ENCODE data around the gene GFER. TPM values are rescaled to one million over a fixed set of nuclear protein-coding genes. Genes with fewer than 3 reads are reported as not detected.
"Not testable (repeated sequence)": the region's sequence is repeated elsewhere in the genome, so short reads cannot be mapped to it uniquely, and the experiment has no call there.

Gene GFER
- total and polyA plus RNA-seq, 4 experiments from 2014 or later, result 19.6 to 35.7 (median 27.4) TPM

DNA sequence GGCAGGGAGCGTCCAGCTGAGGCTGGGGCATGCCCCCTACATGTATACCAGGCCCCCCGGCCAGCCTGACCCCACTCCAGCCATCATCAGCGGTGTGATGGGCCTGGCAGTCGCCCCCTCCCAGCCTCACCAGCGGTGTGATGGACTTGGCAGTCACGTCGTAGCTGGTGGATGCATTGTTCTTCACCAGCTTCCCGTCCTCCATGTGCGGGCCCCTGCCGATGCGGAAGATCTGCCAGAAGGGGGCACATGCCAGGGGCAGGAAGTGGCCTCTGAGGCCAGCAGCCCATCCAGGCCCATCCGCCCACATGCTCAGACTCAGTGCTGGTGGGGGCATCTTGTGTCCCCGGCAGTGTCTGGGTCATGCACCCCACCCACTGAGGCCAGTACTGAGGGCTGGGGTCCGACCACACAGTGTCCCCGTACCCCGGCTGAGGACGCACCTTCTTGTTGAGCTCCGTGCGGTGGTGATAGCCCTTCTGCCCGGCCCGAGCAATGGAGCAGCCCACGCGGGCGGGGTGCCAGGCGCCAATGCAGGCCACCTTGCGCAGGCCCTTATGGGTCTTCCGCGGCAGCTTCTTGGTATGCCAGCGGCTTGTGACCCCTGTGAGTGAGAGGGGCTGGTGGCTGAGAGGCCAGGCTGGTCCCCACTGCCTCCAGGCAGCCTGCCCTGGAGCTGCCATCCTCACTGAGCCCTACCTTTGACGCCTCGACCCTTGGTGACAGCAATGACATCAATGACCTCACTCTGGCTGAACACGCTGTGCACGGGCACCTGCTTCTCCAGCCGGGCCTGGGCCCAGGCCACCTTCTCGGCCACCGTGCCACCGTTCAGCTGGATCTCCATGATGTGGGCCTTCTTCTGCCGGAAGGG is 37.3 kb upstream of the GFER start:
- H3K27ac Mint-ChIP-seq, result no peak overlapping the region
- Histone ChIP-seq H3K27me3 (ENCODE audit: insufficient read depth, low read length) (no peaks in the 10 kb centered on the region), H3K4me1 (ENCODE audit: insufficient read depth, low read length) (peaks cover 15% of the 10 kb centered on the region), H3K36me3 (ENCODE audit: insufficient read depth, low read length) (no peaks in the 10 kb centered on the region), H3K9me3 (ENCODE audit: control insufficient read depth in 1 of 2, low read length in 2 of 2) (no peaks in the 10 kb centered on the region), H3K27ac (ENCODE audit: low read depth, low read length) (no peak overlapping the region), H3K4me3 (ENCODE audit: low read length in 2 of 2) (no peak overlapping the region)
- no peaks in the 10 kb centered on the region for H3K36me3 Mint-ChIP-seq
- DNase-seq, result no peak
- H3K9me3 Mint-ChIP-seq, result no peaks in the 10 kb centered on the region
- CTCF ChIA-PET (ENCODE audit: partially characterized antibody), result no interaction called here
- peaks cover 0 to 21% (median 6%) of the 10 kb centered on the region in 4 donors for H3K4me1 Mint-ChIP-seq
- POLR2A ChIA-PET (ENCODE audit: partially characterized antibody), result interaction anchor here (2.1 kb wide), 1 partner anchor 18 kb away, joined by 11 read pairs; the partner anchor contains the start of gene RPS2
- H3K27me3 Mint-ChIP-seq, result no peaks in the 10 kb centered on the region
- intact Hi-C loops (cut with micrococcal nuclease), result no loop called here
- no peak overlapping the region for H3K4me3 Mint-ChIP-seq

GRCh38 chr16:1947369-1947670 is 36.7 kb upstream of the GFER start:
- Mint-ChIP-seq H3K4me3 (no peak overlapping the region), H3K9me3 (no peaks in the 10 kb centered on the region), H3K4me1 (peaks cover 0 to 15% (median 5%) of the 10 kb centered on the region in 4 donors), H3K27ac (no peak overlapping the region), H3K36me3 (no peaks in the 10 kb centered on the region), H3K27me3 (no peaks in the 10 kb centered on the region)
- DNase-seq, result no peak
- Histone ChIP-seq H3K27me3 (ENCODE audit: insufficient read depth, low read length) (no peaks in the 10 kb centered on the region), H3K36me3 (ENCODE audit: insufficient read depth, low read length) (no peaks in the 10 kb centered on the region), H3K4me1 (ENCODE audit: insufficient read depth, low read length) (peaks cover 10% of the 10 kb centered on the region), H3K4me3 (ENCODE audit: low read length in 2 of 2) (no peak overlapping the region), H3K27ac (ENCODE audit: low read depth, low read length) (no peak overlapping the region), H3K9me3 (ENCODE audit: control insufficient read depth in 1 of 2, low read length in 2 of 2) (no peaks in the 10 kb centered on the region)
- CTCF ChIA-PET (ENCODE audit: partially characterized antibody), result no interaction called here
- POLR2A ChIA-PET (ENCODE audit: partially characterized antibody), result interaction anchor here (0.6 kb wide), 1 partner anchor 208 kb away, joined by 3 read pairs; no protein-coding TSS in a partner anchor
- intact Hi-C loops (cut with micrococcal nuclease), result no loop called here

DNA sequence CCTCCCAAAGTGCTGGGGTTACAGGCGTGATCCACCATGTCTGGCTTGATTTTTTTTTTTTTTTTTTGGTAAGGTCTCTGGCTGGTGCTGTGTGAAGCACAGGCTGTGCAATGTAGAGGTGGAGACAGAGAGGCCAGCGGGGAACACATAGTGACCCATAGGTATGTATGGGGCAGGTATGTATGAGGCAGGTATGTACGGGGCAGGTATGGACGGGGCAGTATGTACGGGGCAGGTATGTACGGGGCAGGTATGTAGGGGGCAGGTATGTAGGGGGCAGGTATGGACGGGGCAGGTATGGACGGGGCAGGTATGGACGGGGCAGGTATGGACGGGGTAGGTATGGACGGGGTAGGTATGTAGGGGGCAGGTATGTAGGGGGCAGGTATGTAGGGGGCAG is 34.5 kb upstream of the GFER start:
- intact Hi-C loops (cut with micrococcal nuclease), result no loop called here
- Mint-ChIP-seq H3K27ac (no peak overlapping the region), H3K27me3 (no peaks in the 10 kb centered on the region)

DNA sequence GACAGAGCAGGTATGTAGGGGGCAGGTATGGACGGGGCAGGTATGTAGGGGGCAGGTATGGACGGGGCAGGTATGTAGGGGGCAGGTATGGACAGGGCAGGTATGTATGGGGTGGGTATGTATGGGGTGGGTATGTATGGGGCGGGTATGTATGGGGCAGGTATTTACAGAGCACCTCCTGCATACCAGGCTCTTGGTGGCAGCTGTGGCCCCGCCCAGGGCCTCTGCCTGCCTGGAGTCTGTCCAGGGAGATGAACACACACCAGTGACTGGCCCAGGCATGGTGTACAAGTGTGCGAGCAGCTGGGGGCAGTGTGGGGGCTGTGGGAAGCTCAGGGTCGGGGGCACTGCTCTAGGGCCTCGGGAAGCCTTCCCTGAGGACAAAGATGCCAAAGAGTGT is 33.9 kb upstream of the GFER start:
- no peaks in the 10 kb centered on the region for H3K9me3 Mint-ChIP-seq
- CTCF ChIA-PET (ENCODE audit: partially characterized antibody), result no interaction called here
- no peaks in the 10 kb centered on the region for H3K4me1 Mint-ChIP-seq
- Histone ChIP-seq H3K4me1 (ENCODE audit: insufficient read depth, low read length) (no peaks in the 10 kb centered on the region), H3K27ac (ENCODE audit: low read depth, low read length) (no peak overlapping the region), H3K9me3 (ENCODE audit: control insufficient read depth in 1 of 2, low read length in 2 of 2) (no peaks in the 10 kb centered on the region), H3K27me3 (ENCODE audit: insufficient read depth, low read length) (no peaks in the 10 kb centered on the region), H3K36me3 (ENCODE audit: insufficient read depth, low read length) (no peaks in the 10 kb centered on the region), H3K4me3 (ENCODE audit: low read length in 2 of 2) (no peak overlapping the region)
- no peak overlapping the region for H3K4me3 Mint-ChIP-seq
- H3K27me3 Mint-ChIP-seq, result no peaks in the 10 kb centered on the region
- intact Hi-C loops (cut with micrococcal nuclease), result no loop called here
- DNase-seq, result no peak
- POLR2A ChIA-PET (ENCODE audit: partially characterized antibody), result no interaction called here
- no peaks in the 10 kb centered on the region for H3K36me3 Mint-ChIP-seq
- H3K27ac Mint-ChIP-seq, result no peak overlapping the region

More for the DNA sequence above, 34.5 kb upstream of the GFER start:
- Histone ChIP-seq H3K27ac (ENCODE audit: low read depth, low read length) (no peak overlapping the region), H3K27me3 (ENCODE audit: insufficient read depth, low read length) (no peaks in the 10 kb centered on the region), H3K4me1 (ENCODE audit: insufficient read depth, low read length) (no peaks in the 10 kb centered on the region), H3K9me3 (ENCODE audit: control insufficient read depth in 1 of 2, low read length in 2 of 2) (no peaks in the 10 kb centered on the region), H3K36me3 (ENCODE audit: insufficient read depth, low read length) (no peaks in the 10 kb centered on the region), H3K4me3 (ENCODE audit: low read length in 2 of 2) (no peak overlapping the region)
- CTCF ChIA-PET (ENCODE audit: partially characterized antibody), result interaction anchor here (0.7 kb wide), 1 partner anchor 533 kb away, joined by 3 read pairs; no protein-coding TSS in a partner anchor
- no peaks in the 10 kb centered on the region for H3K9me3 Mint-ChIP-seq
- POLR2A ChIA-PET (ENCODE audit: partially characterized antibody), result no interaction called here
- H3K4me1 Mint-ChIP-seq, result peaks cover 0 to 2% (median 0%) of the 10 kb centered on the region in 4 donors
- no peaks in the 10 kb centered on the region for H3K36me3 Mint-ChIP-seq
- no peak overlapping the region for H3K4me3 Mint-ChIP-seq
- no peak for DNase-seq

DNA sequence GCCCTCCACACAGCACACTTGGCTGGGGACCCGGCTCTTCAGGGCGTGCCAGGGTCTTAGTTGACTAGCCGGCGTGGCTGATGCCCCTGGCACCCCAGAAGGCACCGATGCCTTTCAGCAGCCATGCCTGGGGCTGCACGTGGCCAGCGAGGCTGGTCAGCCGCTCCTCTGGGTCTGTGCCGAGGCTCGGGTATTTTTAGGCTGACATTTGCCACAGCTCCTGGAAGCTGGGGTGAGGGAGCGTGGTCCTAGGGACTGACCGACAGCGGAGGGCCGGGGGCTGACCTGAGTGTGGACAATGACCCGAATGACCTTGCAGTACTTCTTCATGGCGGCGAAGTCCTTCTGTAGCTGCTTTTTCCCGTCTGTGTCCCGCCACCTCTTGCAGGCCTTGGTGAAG is 33.4 kb upstream of the GFER start:
- Mint-ChIP-seq H3K4me3 (no peak overlapping the region), H3K27ac (no peak overlapping the region), H3K27me3 (no peaks in the 10 kb centered on the region), H3K36me3 (no peaks in the 10 kb centered on the region), H3K9me3 (no peaks in the 10 kb centered on the region), H3K4me1 (no peaks in the 10 kb centered on the region)
- Histone ChIP-seq H3K36me3 (ENCODE audit: insufficient read depth, low read length) (no peaks in the 10 kb centered on the region), H3K27ac (ENCODE audit: low read depth, low read length) (no peak overlapping the region), H3K9me3 (ENCODE audit: control insufficient read depth in 1 of 2, low read length in 2 of 2) (no peaks in the 10 kb centered on the region), H3K4me3 (ENCODE audit: low read length in 2 of 2) (no peak overlapping the region), H3K27me3 (ENCODE audit: insufficient read depth, low read length) (no peaks in the 10 kb centered on the region), H3K4me1 (ENCODE audit: insufficient read depth, low read length) (no peaks in the 10 kb centered on the region)
- ChIA-PET CTCF (ENCODE audit: partially characterized antibody) (no interaction called here), POLR2A (ENCODE audit: partially characterized antibody) (no interaction called here)
- intact Hi-C loops (cut with micrococcal nuclease), result no loop called here
- DNase-seq, result no peak

DNA sequence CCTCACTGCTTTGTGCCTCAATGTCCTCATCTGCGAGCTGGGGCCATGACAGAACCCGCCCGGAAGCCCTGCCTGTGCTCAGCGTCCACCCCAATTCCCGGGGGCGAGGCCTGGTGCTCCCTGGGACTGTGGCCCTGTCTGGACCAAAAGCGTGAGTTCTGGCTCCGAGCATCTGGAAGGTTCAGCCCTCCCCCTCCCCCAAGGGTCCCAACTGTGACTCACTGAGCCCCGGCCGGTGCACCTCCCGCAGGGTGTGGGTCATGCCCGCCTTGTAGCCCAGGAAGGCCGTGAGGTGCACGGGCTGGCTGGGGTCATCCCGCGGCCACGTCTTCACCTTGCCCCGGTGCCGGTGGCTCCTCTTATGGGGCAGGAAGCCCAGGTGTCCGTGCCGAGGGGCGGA is 30.3 kb upstream of the GFER start:
- ChIA-PET CTCF (ENCODE audit: partially characterized antibody) (interaction anchor here (1.5 kb wide), 1 partner anchor 11 kb away, joined by 3 read pairs; the partner anchor contains the start of gene MSRB1), POLR2A (ENCODE audit: partially characterized antibody) (interaction anchor here (2.3 kb wide), 1 partner anchor 11 kb away, joined by 5 read pairs; the partner anchor contains the start of gene MSRB1)
- H3K4me3 Mint-ChIP-seq, result no peak overlapping the region

DNA sequence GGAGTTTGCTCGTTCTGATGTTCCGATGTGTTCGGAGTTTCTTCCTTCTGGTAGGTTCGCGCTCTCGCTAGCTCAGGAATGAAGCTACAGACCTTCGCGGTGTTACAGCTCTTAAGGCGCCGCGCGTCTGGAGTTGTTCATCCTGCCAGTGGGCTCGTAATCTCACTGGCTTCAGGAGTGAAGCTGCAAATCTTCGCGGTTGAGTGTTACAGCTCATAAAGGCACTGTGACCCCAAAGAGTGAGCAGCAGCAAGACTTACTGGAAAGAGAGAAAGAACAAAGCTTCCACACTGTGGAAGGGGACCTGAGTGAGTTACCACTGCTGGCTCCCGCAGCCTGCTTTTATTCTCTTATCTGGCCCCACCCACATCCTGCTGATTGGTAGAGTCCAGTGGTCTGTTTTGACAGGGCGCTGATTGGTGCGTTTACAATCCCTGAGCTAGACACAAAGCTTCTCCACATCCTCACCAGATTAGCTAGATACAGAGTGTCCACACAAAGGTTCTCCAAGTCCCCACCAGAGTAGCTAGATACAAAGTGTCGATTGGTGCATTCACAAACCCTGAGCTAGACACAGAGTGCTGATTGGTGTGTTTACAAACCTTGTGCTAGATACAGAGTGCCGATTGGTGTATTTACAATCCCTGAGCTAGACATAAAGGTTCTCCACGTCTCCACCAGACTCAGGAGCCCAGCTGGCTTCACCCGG is 26.4 kb upstream of the GFER start:
- not testable (repeated sequence) for H3K9me3 ChIP-seq (ENCODE audit: control insufficient read depth in 1 of 2, low read length in 2 of 2); H3K27me3 ChIP-seq (ENCODE audit: insufficient read depth, low read length); H3K27me3 Mint-ChIP-seq; H3K27ac Mint-ChIP-seq; H3K27ac ChIP-seq (ENCODE audit: low read depth, low read length); DNase-seq; H3K9me3 Mint-ChIP-seq; H3K4me3 Mint-ChIP-seq; H3K4me3 ChIP-seq (ENCODE audit: low read length in 2 of 2); H3K36me3 ChIP-seq (ENCODE audit: insufficient read depth, low read length)
- CTCF ChIA-PET (ENCODE audit: partially characterized antibody), result interaction anchor here (0.8 to 1.6 kb wide), 3 partner anchors 13 to 46 kb away, joined by 3 to 4 read pairs (median 3); no protein-coding TSS in a partner anchor
- H3K4me1 ChIP-seq (ENCODE audit: insufficient read depth, low read length), result peaks cover 32% of the 10 kb centered on the region
- POLR2A ChIA-PET (ENCODE audit: partially characterized antibody), result interaction anchor here (1.4 to 4.8 kb wide), 3 partner anchors 13 to 15 kb away, joined by 4 to 84 read pairs (median 9); partner anchors contain the start of genes MSRB1 and TBL3
- Mint-ChIP-seq H3K36me3 (peaks cover 8 to 22% of the 10 kb centered on the region in 2 donors), H3K4me1 (peaks cover 15 to 36% (median 27%) of the 10 kb centered on the region in 4 donors)
- intact Hi-C loops (cut with micrococcal nuclease), result loop anchor here (2.0 kb wide), 1 partner anchor 183 kb away; no protein-coding TSS in a partner anchor

More for the DNA sequence above, 30.3 kb upstream of the GFER start:
- no peaks in the 10 kb centered on the region for H3K9me3 Mint-ChIP-seq
- Histone ChIP-seq H3K36me3 (ENCODE audit: insufficient read depth, low read length) (no peaks in the 10 kb centered on the region), H3K9me3 (ENCODE audit: control insufficient read depth in 1 of 2, low read length in 2 of 2) (no peaks in the 10 kb centered on the region), H3K4me3 (ENCODE audit: low read length in 2 of 2) (no peak overlapping the region), H3K4me1 (ENCODE audit: insufficient read depth, low read length) (peaks cover 2% of the 10 kb centered on the region), H3K27me3 (ENCODE audit: insufficient read depth, low read length) (no peaks in the 10 kb centered on the region), H3K27ac (ENCODE audit: low read depth, low read length) (no peak overlapping the region)
- peak in 1 of 5 donors; percentile 24 for DNase-seq
- intact Hi-C loops (cut with micrococcal nuclease), result no loop called here
- peaks cover 0 to under 1% (median 0%) of the 10 kb centered on the region in 4 donors for H3K4me1 Mint-ChIP-seq
- H3K27me3 Mint-ChIP-seq, result no peaks in the 10 kb centered on the region
- no peaks in the 10 kb centered on the region for H3K36me3 Mint-ChIP-seq
- no peak overlapping the region for H3K27ac Mint-ChIP-seq
